Type B pancreatic cell (in vitro differentiated cells): ENCODE data around the gene CXCR5. TPM values are rescaled to one million over a fixed set of nuclear protein-coding genes. Genes with fewer than 3 reads are reported as not detected.

ENCODE experiments used
- DNase-seq: peaks from one replicate; pipeline ENCODE4 v3.0.0; 2021; ENCODE audit warnings: mixed read lengths; ENCODE audit not compliant: unreplicated experiment; ENCODE audit errors: extremely low spot score
- H3K27ac Mint-ChIP-seq: 2 replicates; pipeline ENCODE4 v1.8.0; 2021; ENCODE audit warnings: mild to moderate bottlenecking, mixed read lengths
- H3K27me3 Mint-ChIP-seq: 2 replicates; pipeline ENCODE4 v1.8.0; 2021; ENCODE audit warnings: mixed read lengths
- H3K36me3 Mint-ChIP-seq: 2 replicates; pipeline ENCODE4 v1.8.0; 2021; ENCODE audit warnings: mixed read lengths
- H3K4me1 Mint-ChIP-seq: one replicate; pipeline ENCODE4 v1.8.0; 2021; ENCODE audit warnings: mixed read lengths; ENCODE audit not compliant: unreplicated experiment
- H3K4me3 Mint-ChIP-seq: 2 replicates; pipeline ENCODE4 v1.8.0; 2021; ENCODE audit warnings: mild to moderate bottlenecking, mixed read lengths
- H3K9me3 Mint-ChIP-seq: 2 replicates; pipeline ENCODE4 v1.8.0; 2021; ENCODE audit warnings: mixed read lengths
- CTCF ChIP-seq: fragments of 200-600 bp; sonication (generic); conservative IDR thresholded peaks from 2 replicates; pipeline ENCODE4 v1.5.0; 2021; ENCODE audit warnings: antibody characterized with exemption, mild to moderate bottlenecking
- long read RNA-seq: library from polyadenylated mRNA; unstranded; transcript quantifications from one replicate; pipeline ENCODE4 v2.0.0, GENCODE V29; 2020
- total RNA-seq: library from RNA; stranded (reverse); gene quantifications from 2 replicates; pipeline ENCODE4 v1.2.1, GENCODE V29; 2021; ENCODE audit warnings: low replicate concordance

The CXCR5 gene
- total RNA-seq: not detected in 2 replicates
- long read RNA-seq, partial matches to known transcripts: 0 of 1 reads
- long read RNA-seq, other reads (novel, unspliced or antisense): 1 of 1 reads

- no peak within 1 kb of the TSS for H3K27ac Mint-ChIP-seq
- DNase-seq: no peak
- peaks cover 24% of the 10 kb centered on the region for H3K27me3 Mint-ChIP-seq
- H3K36me3 Mint-ChIP-seq: no peaks in the 10 kb centered on the region
- no peak within 1 kb of the TSS for H3K4me3 Mint-ChIP-seq
- H3K4me1 Mint-ChIP-seq: peaks cover 9% of the 10 kb centered on the region
- no peak for TF ChIP-seq CTCF
- H3K9me3 Mint-ChIP-seq: no peaks in the 10 kb centered on the region
Measured at GRCh38 chr11:118883368-118884071, at the start of gene CXCR5. TSS of gene CXCR5 (plus strand) at chr11:118883892. CDS start at chr11:118883942, 50 bp downstream.

GRCh38 chr11:118834427-118835028 is 49.2 kb upstream of the CXCR5 start:
- no peak for DNase-seq
- H3K36me3 Mint-ChIP-seq: no peaks in the 10 kb centered on the region
- no peaks in the 10 kb centered on the region for H3K9me3 Mint-ChIP-seq
- no peaks in the 10 kb centered on the region for H3K4me1 Mint-ChIP-seq
- H3K27ac Mint-ChIP-seq: no peak overlapping the region
- no peaks in the 10 kb centered on the region for H3K27me3 Mint-ChIP-seq
- TF ChIP-seq CTCF: no peak
- no peak overlapping the region for H3K4me3 Mint-ChIP-seq

GRCh38 chr11:118837868-118838267 is 45.8 kb upstream of the CXCR5 start:
- no peaks in the 10 kb centered on the region for H3K4me1 Mint-ChIP-seq
- no peak overlapping the region for H3K27ac Mint-ChIP-seq
- no peak overlapping the region for H3K4me3 Mint-ChIP-seq
- H3K27me3 Mint-ChIP-seq: no peaks in the 10 kb centered on the region
- no peaks in the 10 kb centered on the region for H3K36me3 Mint-ChIP-seq
- no peak for TF ChIP-seq CTCF
- H3K9me3 Mint-ChIP-seq: no peaks in the 10 kb centered on the region
- no peak for DNase-seq

- Mint-ChIP-seq H3K27me3 (no peaks in the 10 kb centered on the region), H3K27ac (no peak overlapping the region), H3K36me3 (no peaks in the 10 kb centered on the region), H3K4me3 (no peak overlapping the region), H3K9me3 (no peaks in the 10 kb centered on the region), H3K4me1 (no peaks in the 10 kb centered on the region)
- no peak for DNase-seq
- no peak for TF ChIP-seq CTCF
Measured at GRCh38 chr11:118838905-118839553, 44.7 kb upstream of the CXCR5 start.

GRCh38 chr11:118841469-118842242 is 42.0 kb upstream of the CXCR5 start:
- Mint-ChIP-seq H3K4me3 (no peak overlapping the region), H3K9me3 (no peaks in the 10 kb centered on the region), H3K4me1 (peaks cover 4% of the 10 kb centered on the region), H3K36me3 (no peaks in the 10 kb centered on the region), H3K27ac (no peak overlapping the region), H3K27me3 (no peaks in the 10 kb centered on the region)
- DNase-seq: no peak
- no peak for TF ChIP-seq CTCF
